Activated CD4-positive, CD25-positive, alpha-beta regulatory T cell treated with anti-CD3 and anti-CD28 coated beads, Interleukin-2, amount 50 U/mL, for 16 hours (primary cell): ENCODE measurements around the gene RANGAP1.

Experiments
- DNase-seq: peaks from one replicate; pipeline ENCODE4 v3.0.0-alpha.2; 2020; ENCODE audit warnings: low read depth, low spot score

RANGAP1 gene, protein sequence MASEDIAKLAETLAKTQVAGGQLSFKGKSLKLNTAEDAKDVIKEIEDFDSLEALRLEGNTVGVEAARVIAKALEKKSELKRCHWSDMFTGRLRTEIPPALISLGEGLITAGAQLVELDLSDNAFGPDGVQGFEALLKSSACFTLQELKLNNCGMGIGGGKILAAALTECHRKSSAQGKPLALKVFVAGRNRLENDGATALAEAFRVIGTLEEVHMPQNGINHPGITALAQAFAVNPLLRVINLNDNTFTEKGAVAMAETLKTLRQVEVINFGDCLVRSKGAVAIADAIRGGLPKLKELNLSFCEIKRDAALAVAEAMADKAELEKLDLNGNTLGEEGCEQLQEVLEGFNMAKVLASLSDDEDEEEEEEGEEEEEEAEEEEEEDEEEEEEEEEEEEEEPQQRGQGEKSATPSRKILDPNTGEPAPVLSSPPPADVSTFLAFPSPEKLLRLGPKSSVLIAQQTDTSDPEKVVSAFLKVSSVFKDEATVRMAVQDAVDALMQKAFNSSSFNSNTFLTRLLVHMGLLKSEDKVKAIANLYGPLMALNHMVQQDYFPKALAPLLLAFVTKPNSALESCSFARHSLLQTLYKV

DNA sequence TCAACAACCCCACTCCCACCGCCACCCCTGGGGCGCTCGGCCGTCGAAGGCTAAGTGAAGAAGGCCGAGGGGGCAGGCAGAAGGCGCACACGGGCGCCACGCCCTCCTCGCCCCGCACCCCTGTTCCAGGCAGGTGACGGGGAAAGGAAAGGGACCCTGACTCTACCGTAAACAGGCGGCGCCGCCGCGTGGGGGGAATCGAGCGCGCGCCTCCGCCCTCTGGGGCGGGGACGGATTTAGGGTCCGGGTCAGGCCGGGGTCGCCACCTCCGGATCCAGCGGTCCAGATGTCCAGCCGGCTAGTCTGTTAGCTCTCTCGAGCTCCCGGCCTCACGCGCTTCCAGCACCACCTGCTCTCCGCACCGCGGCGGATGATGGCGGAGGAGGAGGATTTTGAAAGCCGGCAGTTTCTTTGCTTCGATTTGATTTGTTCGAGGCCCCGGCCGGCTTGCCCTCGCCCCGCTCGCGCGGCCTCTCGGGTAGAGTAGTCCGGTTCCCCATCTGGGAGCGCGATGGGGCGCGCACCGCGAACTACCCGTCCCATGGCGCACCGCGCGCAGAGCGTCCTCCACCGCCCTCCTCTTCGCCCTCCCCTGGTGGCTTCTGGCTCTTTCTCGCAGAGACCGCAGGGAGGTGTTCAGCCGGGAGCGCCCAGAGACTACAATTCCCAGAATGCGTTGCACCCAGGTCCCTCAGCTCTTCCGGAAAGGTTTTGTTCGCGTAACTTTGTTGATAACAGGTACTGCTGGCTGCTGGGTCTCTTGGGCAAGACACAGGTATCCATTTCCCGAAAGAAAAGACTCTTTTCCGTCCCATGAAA, at the start of gene RANGAP1:
TSS of gene RANGAP1 (minus strand) at position 368 of the 819 bp plus-strand sequence. CDS start 5,143 bp downstream, outside the sequence.
- DNase-seq: peak; percentile 98

DNA sequence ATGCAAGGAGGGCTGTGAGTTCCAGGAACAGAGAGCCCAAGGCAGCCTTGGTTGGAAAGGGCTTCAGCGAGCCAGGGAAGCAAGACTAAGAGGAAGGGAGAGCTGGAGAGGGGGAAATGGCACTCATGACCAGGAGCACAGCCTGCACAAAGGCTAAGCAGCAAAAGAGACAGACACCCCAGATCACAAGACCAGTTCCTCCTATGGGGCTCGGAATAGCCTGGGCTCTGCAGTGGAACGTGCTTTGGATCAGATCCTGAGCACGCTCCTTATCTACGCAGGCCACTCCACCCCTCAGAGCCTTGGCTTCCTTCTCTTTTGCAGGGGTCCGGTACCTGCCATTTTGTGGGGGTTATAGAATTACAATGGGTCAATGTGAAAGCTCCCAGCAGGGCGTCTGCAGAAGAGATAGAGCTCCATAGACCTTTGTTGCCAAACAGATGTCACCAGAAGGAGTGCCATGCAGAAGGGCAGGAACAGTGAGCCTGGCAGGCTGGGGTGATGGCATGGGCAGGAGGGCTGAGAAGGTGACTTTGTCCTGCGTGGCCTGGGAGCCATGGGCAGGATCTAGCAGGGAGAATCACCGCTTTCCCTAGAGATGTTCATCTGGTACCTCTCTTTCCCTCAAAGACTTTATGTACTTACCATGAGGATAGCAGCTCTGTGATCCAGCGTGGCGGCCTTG, 49.1 kb upstream of the RANGAP1 start:
- no peak for DNase-seq

DNA sequence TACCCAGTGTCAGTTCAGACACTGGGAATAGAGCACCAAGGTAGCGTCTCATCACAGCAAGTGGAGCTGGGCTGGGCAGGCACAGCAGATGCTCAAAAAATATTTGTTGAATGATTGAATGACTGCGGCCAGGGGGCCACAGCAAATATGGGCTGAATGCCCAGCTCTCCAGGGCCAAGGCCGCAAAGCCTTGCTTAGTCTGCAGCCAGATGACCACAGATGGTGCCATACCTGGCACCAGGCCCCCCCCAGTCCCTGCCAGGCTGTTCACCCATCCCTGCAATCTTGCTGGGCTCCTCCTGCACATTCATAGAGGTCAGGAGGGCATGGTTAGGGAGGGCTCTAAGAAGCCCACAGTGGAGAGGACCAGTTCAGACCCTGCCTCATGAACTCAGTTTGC, 48.2 kb upstream of the RANGAP1 start:
- no peak for DNase-seq

DNA sequence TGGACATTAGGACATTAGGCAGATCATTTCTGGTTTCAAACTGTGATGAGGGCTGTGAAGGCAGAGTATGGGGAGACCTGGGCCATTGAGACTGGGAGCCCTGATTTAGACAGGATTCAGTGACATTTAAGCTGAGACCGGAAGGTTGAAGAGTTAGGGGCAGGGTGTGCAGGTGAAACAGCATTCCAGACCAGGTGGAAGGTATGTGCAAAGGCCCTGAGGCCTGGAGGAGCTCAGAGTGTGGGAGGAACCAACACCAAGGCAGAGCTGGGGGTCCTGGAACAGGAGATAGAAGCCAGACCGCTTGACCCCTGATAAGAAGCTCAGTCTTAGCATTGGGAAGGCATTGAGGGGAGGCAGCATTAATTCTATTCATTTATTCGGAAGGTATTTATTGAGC, 47.8 kb upstream of the RANGAP1 start:
- no peak for DNase-seq

DNA sequence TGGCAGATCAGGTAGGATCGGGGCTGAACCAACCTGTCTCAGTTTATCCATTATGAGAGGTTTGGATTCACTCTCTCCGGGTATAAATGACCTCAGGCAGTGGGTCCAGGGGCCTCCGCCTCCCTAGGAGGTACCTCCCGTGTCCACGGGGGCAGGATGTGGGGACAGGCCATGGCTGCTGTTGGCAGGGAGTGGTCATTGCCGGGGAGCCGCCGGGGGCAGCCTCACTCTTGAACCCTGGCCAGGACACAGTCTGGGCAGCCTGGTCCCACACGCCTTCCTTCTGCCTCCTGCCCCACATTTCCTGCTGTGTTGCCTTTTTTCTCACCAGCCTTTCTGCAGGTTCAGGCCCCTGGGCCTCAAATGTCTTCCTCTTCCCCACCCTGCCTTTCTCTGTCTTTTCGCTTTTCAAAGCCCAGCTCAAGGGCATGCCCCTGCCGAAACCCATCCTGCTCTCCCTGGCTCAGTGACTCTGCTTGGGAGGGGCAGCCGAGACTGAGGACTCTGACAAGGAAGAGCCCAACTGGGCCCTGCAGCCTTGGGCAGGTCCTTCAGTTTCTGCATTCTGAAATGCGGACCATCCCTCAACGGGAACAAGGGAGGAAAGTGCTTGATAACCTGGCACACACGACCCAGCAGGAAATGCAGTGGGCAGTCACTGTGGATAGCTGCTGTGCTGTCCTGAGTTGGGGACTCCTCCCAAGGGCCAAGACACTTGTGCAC, 46.4 kb upstream of the RANGAP1 start:
- DNase-seq: no peak

DNA sequence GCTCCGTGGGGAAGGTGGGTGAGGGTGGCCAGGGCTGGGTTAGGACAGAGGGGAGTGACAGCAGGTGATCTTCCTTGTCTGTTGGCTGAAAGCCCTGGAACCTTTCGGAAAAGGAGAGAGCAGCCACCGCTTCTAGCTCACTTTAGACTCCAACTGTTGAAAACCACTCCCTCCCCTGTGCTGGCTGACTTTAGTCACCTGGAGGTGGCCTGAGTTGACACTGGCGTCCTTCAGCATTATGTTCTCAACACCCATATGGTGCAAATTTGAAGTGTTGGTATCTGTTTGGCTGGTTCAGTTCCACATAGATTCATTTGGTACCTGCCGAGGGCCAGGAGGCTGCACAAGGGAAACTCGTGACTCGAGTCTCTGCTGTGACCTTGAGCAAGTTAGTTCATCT, 44.2 kb upstream of the RANGAP1 start:
- DNase-seq: no peak

DNA sequence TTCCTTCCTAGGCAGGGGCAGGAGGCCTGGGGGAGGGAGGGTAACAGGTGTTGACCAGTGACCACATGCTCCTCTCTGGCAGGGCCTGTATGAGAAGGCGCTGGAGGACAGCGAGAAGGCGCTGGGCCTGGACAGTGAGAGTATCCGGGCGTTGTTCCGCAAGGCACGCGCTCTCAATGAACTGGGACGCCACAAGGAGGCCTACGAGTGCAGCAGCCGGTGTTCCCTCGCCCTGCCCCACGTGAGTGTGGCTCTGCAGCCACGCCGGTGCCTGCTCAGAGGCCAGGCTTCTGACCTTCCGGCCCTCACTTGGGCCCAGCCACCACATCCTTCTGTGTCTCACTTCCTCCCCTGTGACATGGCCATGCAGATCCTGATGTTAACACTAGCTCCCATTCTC, 41.1 kb upstream of the RANGAP1 start:
- DNase-seq: no peak

DNA sequence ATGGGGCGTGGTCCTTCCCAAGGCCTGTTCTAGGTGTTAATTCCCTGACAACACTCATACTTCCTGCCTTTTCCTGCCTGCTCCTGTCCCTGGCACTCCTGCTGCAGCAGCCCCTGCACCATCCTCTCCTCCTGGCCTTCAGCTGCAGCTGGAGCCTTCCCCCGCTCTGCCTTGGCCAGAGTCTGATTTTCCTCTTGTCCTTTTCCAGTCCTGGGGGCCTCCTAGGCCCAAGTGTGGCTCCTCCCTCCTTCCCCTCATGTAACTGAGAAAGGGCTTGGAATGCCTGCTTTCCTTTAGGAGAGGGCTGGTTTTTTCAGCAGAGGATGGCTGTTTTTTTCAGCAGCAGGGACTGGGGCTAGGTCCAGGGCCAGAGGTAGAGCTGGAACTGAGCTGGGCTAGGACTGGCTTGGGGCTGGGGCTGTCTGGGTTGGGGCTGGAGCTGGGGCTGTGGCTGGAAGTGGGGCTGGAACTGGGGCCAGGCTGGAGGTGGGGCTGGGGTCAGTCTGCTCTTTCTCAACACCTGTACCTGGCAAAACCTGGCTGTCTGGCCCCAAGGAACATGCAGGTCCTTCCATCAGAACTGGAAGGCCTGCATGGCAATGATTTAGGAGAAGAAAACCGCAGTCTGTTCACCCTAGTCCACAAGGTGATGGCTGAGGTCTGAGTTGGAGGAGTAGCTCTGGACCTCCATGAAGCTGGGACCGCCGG, 39.0 kb upstream of the RANGAP1 start:
- DNase-seq: no peak

DNA sequence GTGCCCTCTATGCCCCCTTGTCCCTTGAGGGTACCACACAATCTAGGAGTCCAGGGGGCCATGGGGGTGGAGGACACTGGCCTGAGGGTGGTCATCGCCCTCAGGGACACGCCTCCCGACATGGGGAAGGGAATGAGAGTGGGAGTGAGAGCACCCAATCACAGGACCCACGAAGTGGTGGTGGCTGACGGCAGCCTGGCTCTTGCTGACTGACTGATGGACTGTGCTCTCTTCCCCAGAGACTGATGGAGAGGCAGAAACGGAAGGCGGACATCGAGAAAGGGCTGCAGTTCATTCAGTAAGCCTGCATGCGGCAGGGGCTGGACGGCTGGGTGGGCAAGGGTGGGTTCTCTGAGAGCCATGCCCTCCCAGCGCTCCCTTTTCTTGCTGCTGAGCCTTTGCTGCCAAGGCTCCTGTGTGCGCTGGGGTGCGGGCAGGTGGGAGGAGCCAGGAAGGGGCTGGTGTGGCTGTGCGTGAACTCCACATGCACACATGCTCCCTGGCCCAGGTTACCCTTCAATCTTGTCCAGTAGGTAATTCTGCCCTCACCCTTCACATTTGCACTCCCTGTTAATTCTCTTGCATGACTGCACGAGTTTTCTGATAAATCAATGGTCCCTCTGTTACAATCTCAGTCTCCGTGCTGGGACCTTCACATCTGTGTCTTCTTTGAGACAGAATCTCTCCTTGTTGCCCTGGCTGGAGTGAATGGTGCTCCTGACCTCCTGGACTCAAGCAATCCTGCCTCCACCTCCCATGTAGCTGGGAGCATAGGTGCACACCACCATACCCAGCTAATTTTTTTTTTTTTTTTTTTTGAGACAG, 34.6 kb upstream of the RANGAP1 start:
- DNase-seq: no peak

DNA sequence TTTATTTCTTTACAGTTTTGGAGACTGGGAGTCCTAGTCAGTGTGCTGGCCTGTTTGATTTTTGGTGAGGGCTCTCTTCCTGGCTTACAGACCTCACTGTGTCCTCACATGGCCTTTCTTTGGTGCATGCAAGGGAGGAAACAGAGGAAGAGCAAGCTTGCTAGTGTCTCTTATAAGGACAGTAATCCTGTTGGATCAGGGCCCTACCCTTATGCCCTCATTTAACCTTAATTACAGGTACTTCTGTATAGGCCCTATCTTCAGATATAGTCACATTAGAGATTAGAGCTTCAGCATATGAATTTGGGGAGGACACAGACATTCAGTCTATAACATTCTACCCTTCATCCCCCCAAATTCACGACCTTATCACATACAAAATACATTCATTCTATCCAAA, 29.6 kb upstream of the RANGAP1 start:
- DNase-seq: no peak

DNA sequence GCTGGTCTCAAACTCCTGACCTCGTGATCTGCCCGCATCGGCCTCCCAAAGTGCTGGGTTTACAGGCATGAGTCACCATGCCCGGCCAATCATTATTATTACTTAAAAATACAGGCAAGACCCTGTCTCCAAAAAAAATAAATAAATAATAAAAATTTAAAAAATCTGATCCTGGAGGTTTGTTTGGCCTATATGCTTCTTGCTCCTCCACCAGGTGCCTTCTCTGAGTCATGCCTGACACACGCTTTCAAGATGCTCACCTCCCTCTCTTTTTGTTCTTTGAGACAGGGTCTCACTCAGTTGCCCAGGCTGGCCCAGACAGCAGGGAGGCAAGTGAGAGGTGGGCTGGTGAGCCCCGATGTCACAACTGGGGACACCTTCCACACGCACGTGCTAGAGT, 28.8 kb upstream of the RANGAP1 start:
- no peak for DNase-seq

DNA sequence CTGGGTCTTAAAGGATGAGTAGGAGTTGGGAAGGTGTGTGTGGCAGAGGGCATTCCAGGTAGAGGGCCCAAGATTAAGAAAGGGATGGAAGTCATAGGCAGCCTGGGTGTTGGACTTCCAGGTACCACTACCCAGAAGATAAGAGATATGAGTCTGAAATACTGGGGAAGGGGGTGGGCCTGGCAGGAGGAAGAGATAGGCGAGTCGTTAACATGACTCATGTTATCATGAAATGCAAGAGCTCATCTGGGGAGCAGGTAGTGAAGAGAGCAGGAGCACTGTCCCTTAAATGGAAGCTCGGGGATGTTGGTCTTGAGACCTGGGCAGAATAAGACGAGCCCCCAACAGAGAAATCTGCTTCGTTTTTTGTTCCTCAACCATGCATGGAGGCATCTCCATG, 25.5 kb upstream of the RANGAP1 start:
- DNase-seq: no peak

DNA sequence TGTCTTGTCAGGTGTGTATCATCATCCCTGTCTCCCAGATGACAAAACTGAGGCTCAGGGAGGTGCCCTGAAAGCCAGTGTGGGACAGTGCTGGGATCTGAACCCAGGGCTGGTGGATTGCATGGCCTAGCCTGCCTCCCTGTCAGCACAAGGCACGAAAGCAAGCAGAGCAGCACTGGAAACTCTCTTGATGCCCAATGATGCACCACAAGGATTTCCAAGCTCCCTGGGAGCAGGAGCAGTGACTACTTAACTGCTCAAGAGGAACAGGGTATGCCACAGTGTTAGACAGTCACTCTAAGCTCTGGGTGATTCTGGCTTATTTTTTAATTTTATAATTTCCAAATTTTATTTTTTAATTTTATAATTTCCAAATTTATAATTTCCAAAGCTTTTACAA, 24.3 kb upstream of the RANGAP1 start:
- no peak for DNase-seq

DNA sequence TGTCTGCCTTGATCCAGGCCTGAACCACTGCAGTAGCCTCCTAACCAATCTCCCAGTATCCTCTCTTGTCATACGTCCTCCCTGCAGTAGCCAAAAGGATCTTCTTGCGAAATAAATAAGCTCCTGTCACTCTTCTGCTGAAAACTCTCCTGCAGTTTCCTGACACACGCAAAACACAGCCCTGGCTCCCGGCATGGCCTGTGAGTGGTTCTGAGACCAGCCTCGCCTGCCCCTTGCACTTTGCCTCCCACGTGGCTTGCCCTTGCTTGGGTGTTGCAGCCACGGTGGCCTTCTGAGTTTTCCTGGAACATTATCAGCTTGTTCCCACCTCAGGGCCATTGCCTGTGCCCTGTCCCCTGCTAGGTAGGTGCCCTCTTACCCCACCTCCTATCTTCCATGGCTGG, 22.6 kb upstream of the RANGAP1 start:
- DNase-seq: no peak

DNA sequence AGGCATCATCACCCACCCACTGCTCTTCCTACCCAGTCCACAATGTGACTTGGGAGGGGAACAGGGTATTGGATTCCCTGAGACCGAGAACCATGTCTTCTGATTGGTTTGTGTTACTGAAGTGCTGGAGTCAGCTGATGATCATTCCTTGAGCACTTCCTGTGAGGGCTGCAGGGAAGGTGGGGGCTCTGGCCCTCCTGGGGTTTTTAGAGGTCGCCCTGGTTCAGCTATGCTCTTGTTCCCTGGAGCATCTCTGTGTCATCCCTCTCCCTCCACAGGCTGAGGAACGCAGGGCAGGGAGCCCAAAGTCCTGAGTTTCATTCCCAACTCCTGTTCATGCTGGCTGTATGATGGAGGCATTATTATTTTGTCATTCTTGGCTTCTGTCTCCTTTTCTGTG, 22.1 kb upstream of the RANGAP1 start:
- no peak for DNase-seq

DNA sequence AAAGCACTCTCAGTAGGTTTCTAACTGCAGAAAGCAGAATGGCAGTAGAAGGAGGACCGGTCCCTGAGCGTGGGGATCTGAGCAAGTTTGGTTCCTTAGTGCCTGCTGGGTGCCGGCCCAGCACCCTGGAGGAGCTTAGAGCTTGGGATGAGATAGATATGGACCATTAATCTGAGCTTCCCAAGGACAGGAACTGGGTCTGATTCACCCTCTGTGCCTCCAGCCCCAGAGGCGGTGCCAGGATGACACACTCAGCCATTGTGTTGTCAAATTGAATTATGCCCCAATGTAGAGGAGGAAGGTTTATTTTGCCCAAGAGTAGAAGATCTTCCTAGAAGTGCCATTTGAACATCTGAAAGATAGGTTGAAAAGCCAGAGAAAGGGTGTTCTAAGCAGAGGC, 19.7 kb upstream of the RANGAP1 start:
- DNase-seq: no peak

DNA sequence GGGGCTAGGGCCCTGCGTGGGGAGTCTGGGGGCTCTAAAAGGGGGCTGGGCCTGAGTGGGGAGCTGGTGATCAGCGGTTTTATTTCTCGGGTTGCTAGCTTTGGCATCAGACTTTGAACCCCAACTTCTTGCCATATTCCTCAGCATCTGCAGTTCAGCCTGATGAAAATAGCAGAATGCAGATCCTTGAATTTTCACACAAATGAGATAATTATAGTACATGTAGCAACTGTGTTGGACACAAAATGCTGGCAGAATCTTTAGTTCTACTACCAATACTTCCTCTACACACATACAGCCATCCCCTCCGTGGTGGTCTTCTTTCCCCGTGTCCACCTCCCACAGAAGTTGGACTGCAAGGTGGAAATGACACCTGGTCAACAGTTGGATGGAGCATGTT, 16.8 kb upstream of the RANGAP1 start:
- DNase-seq: no peak

DNA sequence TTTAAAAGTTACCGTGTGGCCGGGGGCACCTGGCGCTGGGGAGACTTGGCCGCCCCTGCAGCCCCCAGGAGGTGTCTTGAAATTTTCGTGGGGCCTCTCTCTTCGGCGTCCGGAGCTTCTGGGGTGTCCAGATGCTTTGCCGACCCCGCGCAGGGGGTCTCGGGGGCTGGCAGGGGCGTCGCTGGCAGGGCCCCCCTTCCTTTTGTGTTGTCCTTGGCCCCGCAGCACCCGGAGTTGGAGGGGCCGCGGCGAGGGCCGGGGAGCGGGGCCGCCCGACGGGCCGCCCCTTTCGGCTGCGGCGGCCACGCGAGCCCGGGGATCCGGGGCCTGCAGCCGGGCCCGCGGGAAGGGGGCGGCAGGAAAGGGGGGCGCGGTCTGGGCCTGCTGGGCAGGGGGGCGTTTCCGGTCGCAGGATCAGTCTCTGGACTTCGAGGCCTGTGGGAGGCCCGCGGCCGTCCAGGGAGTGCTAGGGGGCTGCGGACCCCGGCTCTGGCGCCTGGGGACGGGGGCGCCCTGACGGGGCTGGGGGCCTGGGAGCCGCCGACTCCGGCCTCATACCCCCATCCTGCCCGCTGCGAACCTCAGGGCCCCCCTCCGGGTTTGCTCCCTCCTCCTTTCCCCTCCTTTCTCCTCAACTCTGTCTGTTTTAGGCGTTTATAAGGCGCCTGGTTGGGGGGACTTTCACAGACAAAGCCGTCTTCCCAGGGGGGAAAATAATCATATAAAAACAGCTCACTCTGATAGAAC, 16.2 kb upstream of the RANGAP1 start:
- DNase-seq: no peak
